GM23338 (cell line): ENCODE results near the gene PPP2R1B.

ENCODE experiments used
- CREB1 ChIP-seq: fragments of 250-450 bp; sonication (Bioruptor Pico); IDR thresholded peaks from 2 replicates; pipeline ENCODE4 v1.5.0; 2020; ENCODE audit warnings: low read depth, mild to moderate bottlenecking, moderate library complexity
- CTCF ChIP-seq, 2 experiments: fragments of 200-600 bp in 1 of 2; sonication (generic) in 1 of 2; conservative IDR thresholded peaks; 2 replicates each; pipeline versions ENCODE4 v1.5.1 to v1.6.1; 2016 to 2017; ENCODE audit warnings: antibody characterized with exemption in 2 of 2, low read depth in 2 of 2, mild to moderate bottlenecking in 2 of 2, moderate library complexity in 1 of 2
- EZH2 ChIP-seq: fragments of 200-600 bp; sonication (generic); IDR thresholded peaks from one replicate; pipeline ENCODE4 v1.8.0; 2017; ENCODE audit warnings: antibody characterized with exemption, mild to moderate bottlenecking, low read depth; ENCODE audit not compliant: unreplicated experiment
- EZH2phosphoT487 ChIP-seq: fragments of 200-600 bp; sonication (generic); IDR thresholded peaks from one replicate; pipeline ENCODE4 v1.8.1; 2018; ENCODE audit warnings: antibody characterized with exemption; ENCODE audit not compliant: unreplicated experiment
- JUNB ChIP-seq: IDR thresholded peaks from one replicate; pipeline ENCODE4 v1.6.1; 2016; ENCODE audit warnings: antibody characterized with exemption; ENCODE audit not compliant: unreplicated experiment
- NANOG ChIP-seq: IDR thresholded peaks from 2 replicates; pipeline ENCODE4 v1.6.1; 2016; ENCODE audit warnings: antibody characterized with exemption, borderline replicate concordance
- POLR2AphosphoS5 ChIP-seq: IDR thresholded peaks from 2 replicates; pipeline ENCODE4 v1.6.1; 2016; ENCODE audit warnings: antibody characterized with exemption, low read depth
- REST ChIP-seq: IDR thresholded peaks from one replicate; pipeline ENCODE4 v1.6.1; 2018; ENCODE audit warnings: antibody characterized with exemption; ENCODE audit not compliant: unreplicated experiment
- STAT1 ChIP-seq: IDR thresholded peaks from one replicate; pipeline ENCODE4 v1.6.1; 2016; ENCODE audit warnings: antibody characterized with exemption; ENCODE audit not compliant: unreplicated experiment

DNA sequence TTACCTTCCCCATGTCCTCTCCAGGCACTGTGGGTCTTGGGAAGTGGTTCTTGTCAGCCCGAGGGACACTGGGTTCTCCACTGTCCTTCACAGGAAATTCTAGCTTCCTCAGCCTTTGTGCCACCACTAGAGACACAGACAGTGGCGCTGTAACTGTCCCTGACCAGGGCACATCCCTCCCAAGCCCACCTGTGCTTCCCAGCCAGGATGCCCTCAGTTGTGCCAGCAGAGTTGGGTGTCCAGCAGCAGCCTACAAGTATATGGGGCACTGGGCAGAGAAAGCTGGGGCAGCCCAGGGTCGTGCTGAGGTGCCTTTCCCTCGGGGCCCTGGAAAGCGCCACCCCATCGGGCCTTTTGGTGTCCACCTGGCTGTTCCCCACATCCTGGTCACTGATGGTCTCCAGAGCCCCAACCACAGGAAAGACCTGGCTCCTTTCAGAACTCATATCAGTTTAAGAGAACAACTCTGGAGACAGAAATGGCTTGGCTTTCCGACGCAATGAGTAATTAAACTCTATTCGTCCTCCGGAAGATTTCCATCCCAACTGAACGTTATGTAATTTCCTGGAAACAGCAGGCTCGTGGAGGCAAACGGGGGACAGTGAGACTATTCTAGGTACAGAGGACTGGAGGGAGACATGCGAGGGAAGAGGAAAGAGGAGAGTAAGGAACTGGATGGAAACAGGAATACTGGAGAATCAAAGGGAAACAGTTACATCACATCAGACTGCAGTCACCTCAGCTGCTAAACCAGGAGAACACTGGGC lies 28.6 kb downstream of the PPP2R1B start:
- no peak for TF ChIP-seq CTCF (conservative IDR thresholded peaks at IDR 0.05; ENCODE audit: low read depth in 2 of 2)
- no peak for TF ChIP-seq JUNB
- TF ChIP-seq POLR2AphosphoS5 = no peak
- no peak for TF ChIP-seq EZH2phosphoT487
- no peak for TF ChIP-seq NANOG
- TF ChIP-seq EZH2 = no peak
- no peak for TF ChIP-seq REST
- TF ChIP-seq CREB1 (CRISPR knock-in tag) = no peak
- no peak for TF ChIP-seq STAT1
